GM12801 (cell line): Measurements from ENCODE around the gene SV2B.

ENCODE experiments used
- TF ChIP-seq, protein P1 (sequence below): IDR thresholded peaks from one replicate; pipeline ENCODE4 v1.5.1; 2011; ENCODE audit warnings: control low read depth; ENCODE audit not compliant: insufficient read length; ENCODE audit errors: extremely low read depth

SV2B gene

DNA sequence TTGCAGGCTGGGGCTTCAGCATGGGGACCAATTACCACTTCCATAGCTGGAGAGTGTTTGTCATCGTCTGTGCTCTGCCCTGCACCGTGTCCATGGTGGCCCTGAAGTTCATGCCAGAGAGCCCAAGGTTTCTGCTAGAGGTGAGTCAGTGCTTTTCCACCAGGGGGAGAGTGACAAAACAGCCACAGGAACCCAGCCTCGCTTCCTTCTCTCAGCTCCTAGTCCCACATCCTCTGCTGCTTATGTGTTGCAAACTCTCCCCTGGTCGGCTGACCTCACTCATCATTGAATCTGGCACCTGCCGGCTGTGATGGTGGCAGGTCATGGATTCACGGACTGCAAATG lies 158.3 kb downstream of the SV2B start:
- TF ChIP-seq, protein P1, sequence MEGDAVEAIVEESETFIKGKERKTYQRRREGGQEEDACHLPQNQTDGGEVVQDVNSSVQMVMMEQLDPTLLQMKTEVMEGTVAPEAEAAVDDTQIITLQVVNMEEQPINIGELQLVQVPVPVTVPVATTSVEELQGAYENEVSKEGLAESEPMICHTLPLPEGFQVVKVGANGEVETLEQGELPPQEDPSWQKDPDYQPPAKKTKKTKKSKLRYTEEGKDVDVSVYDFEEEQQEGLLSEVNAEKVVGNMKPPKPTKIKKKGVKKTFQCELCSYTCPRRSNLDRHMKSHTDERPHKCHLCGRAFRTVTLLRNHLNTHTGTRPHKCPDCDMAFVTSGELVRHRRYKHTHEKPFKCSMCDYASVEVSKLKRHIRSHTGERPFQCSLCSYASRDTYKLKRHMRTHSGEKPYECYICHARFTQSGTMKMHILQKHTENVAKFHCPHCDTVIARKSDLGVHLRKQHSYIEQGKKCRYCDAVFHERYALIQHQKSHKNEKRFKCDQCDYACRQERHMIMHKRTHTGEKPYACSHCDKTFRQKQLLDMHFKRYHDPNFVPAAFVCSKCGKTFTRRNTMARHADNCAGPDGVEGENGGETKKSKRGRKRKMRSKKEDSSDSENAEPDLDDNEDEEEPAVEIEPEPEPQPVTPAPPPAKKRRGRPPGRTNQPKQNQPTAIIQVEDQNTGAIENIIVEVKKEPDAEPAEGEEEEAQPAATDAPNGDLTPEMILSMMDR, result no peak

DNA sequence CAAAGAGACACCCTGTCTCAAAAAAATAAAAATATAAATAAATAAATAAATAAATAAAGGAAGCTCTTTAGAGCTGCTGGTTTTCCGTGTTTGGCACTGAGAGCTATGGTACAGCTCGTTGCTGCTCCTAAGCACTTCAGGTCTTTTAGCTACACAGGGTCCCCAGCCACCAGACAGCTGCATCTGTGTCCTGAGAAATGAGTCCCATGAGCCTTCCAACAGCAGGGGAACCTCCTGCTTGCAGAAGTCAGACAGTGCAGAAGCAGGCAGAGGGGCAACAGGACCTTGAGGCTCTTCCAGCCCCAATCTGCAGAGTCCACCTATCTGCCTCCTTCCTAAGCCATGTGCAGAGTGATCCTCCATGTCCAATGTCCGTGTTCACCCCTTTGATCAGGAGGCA lies 159.0 kb downstream of the SV2B start:
- TF ChIP-seq, protein P1, result no peak

DNA sequence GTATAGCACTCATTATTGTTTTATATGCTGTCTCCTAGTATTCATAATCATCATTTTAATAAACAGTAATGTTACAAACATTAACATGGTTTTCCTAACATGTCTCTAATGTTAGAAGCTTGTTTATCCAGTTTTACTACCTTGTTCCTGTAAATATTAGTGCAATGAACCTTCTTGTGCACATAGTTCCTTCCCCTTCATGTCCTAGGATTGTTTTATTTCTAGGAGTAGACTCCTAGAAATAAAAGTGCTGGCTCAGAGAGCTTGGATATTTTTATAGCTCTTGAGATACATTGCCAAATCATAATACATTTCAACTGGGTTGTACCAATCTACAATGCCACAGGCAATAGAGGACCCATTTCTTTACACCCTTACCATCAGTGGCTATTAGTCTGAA lies 161.3 kb downstream of the SV2B start:
- TF ChIP-seq, protein P1, result no peak

GRCh38 chr15:91263632-91264531 lies 163.8 kb downstream of the SV2B start:
- TF ChIP-seq, protein P1, result no peak

DNA sequence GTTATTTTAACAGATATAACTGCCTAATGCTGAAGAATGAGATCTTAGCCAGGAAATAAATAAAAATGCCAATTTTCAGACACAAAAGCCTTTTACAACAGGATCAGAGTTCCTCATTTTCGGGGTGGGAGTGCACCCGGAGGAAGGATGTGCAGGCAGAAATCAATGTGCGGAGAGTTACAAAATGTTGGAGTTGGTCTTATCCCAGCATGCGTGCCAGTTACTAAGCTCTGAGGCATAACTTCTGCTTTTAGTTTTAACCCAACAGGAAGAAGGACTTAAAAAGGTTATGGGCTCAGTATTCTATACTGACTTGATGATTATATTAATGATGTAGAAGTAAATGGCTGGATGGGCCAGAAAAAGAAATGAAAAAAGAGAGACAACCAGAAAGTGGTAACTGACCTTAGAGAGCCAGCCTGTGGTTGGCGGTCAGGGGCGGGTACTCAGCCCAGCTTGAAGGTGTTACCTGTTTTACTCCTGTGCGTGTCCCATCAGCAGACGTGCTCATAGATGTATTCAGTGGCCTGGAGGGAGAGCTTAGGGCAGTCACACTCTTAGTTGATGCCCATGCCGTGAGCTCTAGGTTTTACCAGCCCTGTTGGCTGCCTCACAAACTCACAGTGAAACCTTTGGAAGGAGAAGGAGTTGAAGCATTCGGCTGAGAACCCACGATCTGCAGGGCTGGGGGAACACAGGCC lies 164.7 kb downstream of the SV2B start:
- TF ChIP-seq, protein P1, result no peak

GRCh38 chr15:91265416-91265940 lies 165.4 kb downstream of the SV2B start:
- TF ChIP-seq, protein P1, result no peak

GRCh38 chr15:91268510-91268909 lies 168.5 kb downstream of the SV2B start:
- TF ChIP-seq, protein P1, result no peak
